CMK (cell line): ENCODE data around the gene DPYD.

Experiments
- DNase-seq: peaks from one replicate; pipeline ENCODE4 v3.0.0-alpha.2; 2010; ENCODE audit warnings: low read depth

Gene DPYD

DNA sequence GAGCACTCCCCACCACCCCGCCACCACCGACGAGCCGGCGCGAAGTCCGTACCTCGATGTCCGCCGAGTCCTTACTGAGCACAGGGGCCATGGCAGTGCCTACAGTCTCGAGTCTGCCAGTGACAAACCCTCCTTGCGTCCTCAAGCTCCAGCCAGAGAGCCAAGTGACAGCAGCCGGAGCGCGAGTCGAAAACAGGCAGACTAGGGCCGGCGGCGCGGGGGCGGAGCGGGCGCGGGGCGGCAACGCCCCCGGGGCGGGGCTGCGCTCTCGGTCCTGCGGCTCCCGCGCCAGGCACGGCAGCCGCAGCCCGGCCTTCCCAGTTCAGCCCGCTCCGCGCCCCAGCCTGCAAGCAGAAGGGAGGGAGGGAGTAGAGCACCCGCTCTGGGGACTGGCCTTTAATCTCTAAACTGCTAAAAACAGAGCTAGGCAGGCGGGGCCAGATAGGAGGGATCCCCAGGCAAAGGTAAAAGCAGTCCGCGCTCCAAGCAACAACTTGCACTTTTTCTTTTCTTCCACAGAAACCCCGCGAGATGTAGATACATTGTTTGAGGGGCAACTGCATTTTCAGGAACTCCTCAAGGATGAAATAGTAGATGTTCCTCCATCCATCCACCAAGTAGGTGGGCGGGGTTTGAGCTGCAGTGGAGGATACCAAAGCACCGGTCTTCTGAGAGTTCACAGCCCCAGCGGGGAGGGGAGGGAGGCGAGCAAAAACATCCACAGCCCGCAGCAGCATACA, at the start of gene DPYD:
DPYD (minus strand) TSS at position 203 of the 740 bp plus-strand sequence; CDS start at position 91, 112 bp downstream.
- DNase-seq, result peak; percentile 14

DNA sequence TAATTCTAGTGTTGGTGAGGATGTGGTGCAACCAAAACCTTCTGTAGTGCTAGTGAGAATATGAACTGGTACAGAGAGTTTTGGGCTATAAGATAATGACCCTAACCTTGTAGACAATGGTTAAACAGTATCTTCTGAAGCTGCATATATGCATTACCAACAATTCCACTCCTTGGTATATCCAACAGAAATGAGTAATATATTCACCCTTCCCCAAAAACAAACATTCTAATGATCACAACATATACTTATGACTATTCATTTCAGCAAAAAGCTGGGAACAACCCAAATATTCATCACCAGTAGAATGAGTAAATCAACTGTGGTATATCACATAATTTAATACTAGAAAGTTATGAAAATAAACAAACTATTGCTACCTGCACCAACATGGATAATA, 39.6 kb upstream of the DPYD start:
- DNase-seq, result no peak

GRCh38 chr1:97947695-97948094, 26.9 kb upstream of the DPYD start:
- DNase-seq, result no peak

DNA sequence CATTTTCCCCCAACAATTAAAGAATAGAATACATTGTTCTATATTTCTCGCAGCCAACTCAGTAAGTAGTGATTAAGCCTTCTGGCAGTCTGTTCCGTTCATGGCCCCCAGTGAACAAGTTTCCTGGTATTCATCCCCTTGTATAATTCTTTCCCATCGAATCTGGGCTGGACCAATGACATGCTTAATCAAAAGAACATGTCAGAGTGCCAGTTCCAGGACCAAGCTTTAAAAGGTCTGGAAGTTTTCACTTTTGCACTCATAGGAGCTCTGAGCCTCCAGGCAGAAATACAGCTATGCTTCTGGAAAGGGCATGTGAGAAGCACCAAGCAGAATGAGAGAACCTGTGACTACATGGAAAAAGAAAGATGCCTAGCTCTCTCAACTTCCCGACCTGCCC, 22.5 kb upstream of the DPYD start:
- no peak for DNase-seq

GRCh38 chr1:97942161-97943123, 21.6 kb upstream of the DPYD start:
- DNase-seq, result no peak

GRCh38 chr1:97938285-97938642, 17.4 kb upstream of the DPYD start:
- no peak for DNase-seq

DNA sequence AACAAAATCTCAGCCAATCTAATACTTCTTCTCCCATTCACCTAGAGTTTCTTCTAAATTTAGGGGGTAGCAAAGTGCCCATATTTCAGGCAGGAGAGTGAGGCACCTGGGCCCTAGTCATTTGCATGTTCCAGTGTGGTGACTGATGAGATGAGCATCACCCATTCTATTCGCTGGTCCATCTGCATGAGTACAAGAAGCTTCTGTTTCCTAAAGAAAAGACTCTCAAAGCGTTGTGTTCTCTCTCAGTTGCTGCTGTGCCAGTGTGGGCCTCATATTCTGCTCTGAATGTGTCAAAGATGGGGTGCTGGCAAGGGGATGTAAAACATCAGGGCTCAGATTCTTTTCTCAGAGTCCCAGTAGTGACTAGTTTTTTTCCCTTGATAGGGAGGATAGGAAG, 16.1 kb upstream of the DPYD start:
- DNase-seq, result no peak

DNA sequence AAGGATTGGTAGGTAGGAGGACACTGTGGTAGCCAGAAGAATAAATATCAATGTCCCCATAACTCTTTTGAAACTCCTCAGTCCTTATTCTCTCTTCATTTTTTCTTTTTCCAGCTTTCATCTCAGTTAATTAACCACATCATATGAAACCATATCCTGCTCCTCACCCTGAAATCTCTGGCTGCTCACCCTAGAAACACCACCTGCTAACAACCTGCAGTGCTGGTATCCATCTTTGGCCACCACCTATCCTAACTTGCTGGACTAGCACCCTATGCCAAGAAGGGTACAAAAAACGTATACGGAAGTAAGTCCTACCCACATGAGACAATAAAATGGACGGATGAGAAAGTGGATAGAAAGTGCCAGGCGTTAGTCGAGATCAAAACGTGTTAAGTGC, 13.7 kb upstream of the DPYD start:
- DNase-seq, result no peak

GRCh38 chr1:97929874-97930851, 9.3 kb upstream of the DPYD start:
- DNase-seq, result no peak

- DNase-seq, result no peak
Observed at GRCh38 chr1:97926017-97926708, 5.3 kb upstream of the DPYD start.

- no peak for DNase-seq
Observed at GRCh38 chr1:97925151-97925550, 4.3 kb upstream of the DPYD start.

DNA sequence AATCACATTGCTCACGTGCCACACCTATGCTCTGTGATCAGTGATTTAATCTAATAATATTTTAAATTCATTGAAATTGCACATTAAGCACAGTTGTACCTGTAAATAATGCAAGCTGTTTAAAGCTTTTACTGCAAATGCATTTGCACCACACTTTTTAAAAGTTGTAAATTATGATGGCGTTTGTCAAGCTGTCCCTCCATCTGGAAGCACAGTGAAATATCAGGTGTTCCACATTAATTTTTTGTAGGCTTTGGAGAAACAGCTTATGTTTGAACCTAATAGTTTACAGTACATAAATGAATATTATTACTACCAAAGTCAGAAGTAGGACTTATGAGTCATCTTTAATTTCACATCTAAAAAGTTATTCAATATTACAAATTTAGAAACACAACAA, 3.0 kb upstream of the DPYD start:
- no peak for DNase-seq

DNA sequence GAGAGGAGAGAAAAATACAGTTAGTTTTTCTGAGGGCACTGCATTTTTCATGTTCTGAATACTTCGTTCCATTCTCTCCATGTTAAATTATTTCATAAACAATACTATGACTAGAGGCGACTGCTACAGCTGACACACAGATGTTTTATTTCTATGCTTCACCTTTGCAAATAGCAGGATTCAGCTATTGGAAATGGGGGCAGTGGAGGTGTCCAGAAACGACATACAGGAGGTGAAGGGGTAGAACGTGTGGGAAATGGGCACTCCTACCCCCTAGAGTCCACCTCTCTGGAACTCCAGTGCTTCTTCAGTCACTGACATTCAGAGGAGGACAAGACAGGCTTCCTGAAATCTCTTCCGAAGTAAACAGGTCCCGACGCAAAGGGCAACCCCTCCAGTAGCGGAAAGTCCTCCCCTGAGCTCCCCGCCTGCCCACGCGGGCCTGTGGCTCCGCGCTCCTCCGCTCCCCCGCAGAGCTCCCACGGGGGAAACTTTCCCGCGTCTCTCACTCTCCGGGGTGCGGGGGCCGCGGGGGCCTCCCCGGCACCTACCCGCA, 480 bp downstream of the DPYD start:
- no peak for DNase-seq

DNA sequence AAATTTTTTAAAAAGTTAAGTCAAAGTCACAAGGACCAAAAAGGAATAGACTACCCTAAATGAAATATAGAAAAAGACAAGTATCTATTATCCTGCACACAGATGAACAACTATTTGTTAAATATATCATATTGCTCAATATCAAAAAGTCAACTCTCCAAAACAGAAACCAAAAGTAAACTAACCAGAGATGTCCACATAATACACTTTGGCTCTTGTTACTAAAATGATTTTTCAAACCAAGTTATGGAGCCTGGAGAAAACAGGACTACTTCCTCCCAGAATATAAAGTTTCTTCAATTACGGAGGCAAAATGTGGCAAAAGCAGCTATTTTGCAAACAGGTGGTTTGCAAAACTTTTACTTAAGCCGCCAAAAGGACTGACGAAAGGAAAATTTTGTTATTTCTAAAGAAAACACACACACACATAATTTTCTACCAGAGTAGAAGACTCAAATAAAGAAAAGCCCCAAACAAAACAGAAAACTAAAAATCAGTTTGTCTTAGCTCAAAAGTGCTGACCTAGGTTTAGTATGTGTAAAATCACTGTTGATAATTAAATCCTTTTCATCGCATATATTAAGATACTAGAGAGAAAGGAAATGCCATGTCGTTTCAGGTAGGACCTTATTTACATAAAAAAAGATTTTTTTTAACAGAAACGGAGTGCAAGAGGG, 1.1 kb downstream of the DPYD start:
- no peak for DNase-seq

- no peak for DNase-seq
Observed at GRCh38 chr1:97918961-97919360, 1.9 kb downstream of the DPYD start.

DNA sequence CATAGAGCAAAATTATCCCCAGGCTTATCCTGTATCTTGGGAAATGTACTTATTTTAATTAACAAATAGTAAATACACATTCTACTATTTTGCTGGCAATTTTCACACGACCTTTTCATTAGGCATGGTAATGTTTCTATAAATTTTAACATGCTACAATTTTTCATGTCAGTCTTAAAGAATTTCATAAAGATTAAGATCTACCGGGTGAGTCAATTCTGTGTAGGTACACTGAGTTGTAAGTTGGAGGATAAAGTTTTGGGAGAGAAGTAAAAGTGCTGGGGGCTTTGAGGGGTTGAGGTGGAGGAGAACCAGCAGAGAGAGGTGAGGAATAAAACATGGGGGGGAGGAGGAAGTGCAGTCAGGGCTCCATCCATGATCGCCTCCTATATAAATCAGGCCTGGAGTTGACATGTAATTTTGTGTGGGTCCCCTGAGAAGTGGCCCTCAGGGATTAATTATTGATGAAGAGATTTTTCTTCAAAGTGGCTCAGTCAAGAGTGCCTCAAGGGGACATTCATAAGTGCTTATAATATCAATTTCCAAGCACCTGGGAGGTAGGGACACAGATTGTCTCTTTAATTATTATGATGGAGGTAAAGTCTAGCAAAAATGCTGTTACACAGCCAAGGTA, 7.2 kb downstream of the DPYD start:
- DNase-seq, result no peak

DNA sequence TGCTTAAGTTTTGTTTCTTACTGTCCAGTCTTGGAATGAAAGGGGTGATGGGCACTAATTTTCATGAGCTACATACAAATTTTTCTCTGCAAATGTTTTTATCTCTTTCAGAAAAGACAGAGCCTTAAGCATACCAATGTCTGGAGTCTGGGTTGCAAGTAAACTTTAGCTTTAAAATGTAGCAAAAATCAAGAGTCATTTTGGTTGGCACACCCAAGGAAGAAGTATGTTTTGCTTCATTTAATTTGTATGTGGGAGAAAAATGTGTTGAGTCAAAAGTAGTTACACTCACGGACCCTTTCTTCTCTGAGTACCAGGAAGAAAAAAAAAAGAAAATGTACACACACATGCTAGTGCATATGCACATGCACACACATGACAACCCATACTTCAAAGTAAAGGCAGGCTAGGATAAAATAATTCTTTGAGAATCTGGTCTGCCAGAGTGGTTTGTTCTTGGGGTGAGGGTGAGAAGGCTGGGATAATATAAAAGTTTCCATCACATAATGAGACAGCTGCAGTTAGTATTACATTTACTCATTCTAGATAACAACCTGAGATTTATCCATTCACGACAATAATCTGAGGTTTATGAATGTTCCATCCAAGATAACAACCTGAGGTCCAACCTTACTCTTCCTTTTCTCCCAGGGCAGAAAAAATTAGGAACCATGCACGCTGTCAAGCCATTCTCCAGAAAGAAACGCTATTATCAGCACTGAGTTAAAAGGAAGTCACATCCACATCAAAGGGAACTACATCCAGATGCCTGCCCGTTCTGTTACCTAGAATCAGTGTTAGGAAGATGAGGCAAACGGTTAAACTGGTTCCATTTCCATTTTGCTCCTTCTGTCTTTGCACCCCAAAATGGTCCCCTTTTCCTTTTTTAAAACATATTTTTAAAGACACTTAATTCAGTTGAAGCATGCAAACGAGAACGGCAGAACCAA, 9.3 kb downstream of the DPYD start:
- no peak for DNase-seq

- no peak for DNase-seq
Observed at GRCh38 chr1:97909266-97909665, 11.6 kb downstream of the DPYD start.

DNA sequence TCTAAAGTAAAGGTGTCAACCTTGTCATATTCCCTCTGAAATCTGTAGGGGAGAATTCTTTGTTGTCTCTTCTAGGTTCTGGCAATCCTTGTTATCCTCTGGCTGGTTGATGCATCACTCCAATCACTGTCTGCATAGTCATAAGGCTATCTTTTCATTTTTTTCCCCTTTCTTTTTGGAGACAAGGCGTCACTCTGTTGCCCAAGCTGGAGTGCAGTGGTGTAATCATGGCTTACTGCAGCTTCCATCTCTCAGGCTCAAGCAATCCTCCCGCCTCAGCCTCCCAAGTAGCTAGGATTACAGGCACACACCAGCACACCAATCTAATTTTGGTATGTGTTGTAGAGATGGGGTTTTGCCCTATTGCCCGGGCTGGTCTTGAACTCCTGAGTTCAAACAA, 12.9 kb downstream of the DPYD start:
- DNase-seq, result no peak
